Activated CD8-positive, alpha-beta T cell treated with anti-CD3 and anti-CD28 coated beads for 36 hours (primary cell): ENCODE data around the gene CCDC146. TPM values are rescaled to one million over a fixed set of nuclear protein-coding genes. Genes with fewer than 3 reads are reported as not detected.

ENCODE experiments used
- ATAC-seq: fragments of 200-7000 bp; cut with Tn5 transposase; one replicate; pipeline ENCODE4 v1.10.0; 2021; ENCODE audit warnings: mild to moderate bottlenecking, moderate library complexity
- CTCF ChIA-PET: fragments of 350-600 bp; sonication (Branson Sonifier 250); formaldehyde crosslinking; loops from one replicate; lab custom pipeline; 2021; ENCODE audit warnings: antibody characterized with exemption; lab: Charles Lee
- POLR2A ChIA-PET: fragments of 350-600 bp; sonication (Branson Sonifier 250); formaldehyde crosslinking; loops from one replicate; lab custom pipeline; 2021; ENCODE audit warnings: antibody characterized with exemption; lab: Charles Lee
- DNase-seq: peaks from one replicate; pipeline ENCODE4 v3.0.0-alpha.2; 2020
- H3K27ac Mint-ChIP-seq: one replicate; pipeline ENCODE4 v1.8.0; 2021; ENCODE audit warnings: mild to moderate bottlenecking, mixed read lengths
- H3K27me3 Mint-ChIP-seq: one replicate; pipeline ENCODE4 v1.8.0; 2021; ENCODE audit warnings: mixed read lengths
- H3K36me3 Mint-ChIP-seq: one replicate; pipeline ENCODE4 v1.8.0; 2021; ENCODE audit warnings: low read depth, mixed read lengths
- H3K4me1 Mint-ChIP-seq: one replicate; pipeline ENCODE4 v1.8.0; 2021; ENCODE audit warnings: low read depth, mixed read lengths
- H3K4me3 Mint-ChIP-seq: one replicate; pipeline ENCODE4 v1.8.0; 2021; ENCODE audit warnings: mild to moderate bottlenecking, moderate library complexity, mixed read lengths
- H3K9me3 Mint-ChIP-seq: one replicate; pipeline ENCODE4 v1.8.0; 2021; ENCODE audit warnings: mixed read lengths
- intact Hi-C: fragments of 100-400 bp; cut with micrococcal nuclease; formaldehyde crosslinking; loops from one replicate; pipeline ENCODE4 v1.10.0; 2022
- total RNA-seq, 2 experiments: library from RNA; stranded (reverse); gene quantifications; one replicate each; pipeline ENCODE4 v1.2.3, GENCODE V29; 2021
- TF ChIP-seq, protein P1 (sequence below): fragments of 200-600 bp; IDR thresholded peaks from one replicate; pipeline ENCODE4 v1.8.0; 2022; ENCODE audit warnings: antibody characterized with exemption, mild to moderate bottlenecking

The CCDC146 gene
- total RNA-seq, 2 experiments from 2014 or later: 2.1 to 2.6 TPM

DNA sequence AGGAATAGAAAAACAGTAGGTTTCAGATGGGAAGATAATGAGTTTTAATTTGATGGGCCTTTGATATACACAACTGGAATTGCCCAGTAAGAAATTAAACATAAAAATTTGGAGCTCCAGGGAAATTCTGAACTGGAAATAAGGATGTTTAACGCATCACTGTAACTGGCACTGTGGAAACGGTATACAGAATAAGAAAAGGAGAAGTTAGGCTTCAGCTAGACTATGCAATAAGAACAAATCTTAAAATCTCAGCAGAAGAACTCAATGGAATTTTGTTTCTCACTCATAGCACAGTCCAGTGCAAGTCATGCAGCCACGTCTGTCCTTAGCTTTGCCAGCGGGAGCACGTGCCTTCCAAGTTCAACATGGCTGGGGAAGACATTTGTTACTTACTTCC lies 130.1 kb downstream of the CCDC146 start:
- DNase-seq: no peak
- TF ChIP-seq, protein P1, sequence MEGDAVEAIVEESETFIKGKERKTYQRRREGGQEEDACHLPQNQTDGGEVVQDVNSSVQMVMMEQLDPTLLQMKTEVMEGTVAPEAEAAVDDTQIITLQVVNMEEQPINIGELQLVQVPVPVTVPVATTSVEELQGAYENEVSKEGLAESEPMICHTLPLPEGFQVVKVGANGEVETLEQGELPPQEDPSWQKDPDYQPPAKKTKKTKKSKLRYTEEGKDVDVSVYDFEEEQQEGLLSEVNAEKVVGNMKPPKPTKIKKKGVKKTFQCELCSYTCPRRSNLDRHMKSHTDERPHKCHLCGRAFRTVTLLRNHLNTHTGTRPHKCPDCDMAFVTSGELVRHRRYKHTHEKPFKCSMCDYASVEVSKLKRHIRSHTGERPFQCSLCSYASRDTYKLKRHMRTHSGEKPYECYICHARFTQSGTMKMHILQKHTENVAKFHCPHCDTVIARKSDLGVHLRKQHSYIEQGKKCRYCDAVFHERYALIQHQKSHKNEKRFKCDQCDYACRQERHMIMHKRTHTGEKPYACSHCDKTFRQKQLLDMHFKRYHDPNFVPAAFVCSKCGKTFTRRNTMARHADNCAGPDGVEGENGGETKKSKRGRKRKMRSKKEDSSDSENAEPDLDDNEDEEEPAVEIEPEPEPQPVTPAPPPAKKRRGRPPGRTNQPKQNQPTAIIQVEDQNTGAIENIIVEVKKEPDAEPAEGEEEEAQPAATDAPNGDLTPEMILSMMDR: no peak
- H3K27me3 Mint-ChIP-seq: no peaks in the 10 kb centered on the region
- intact Hi-C loops: no loop called here
- CTCF ChIA-PET: interaction anchor here (1.0 kb wide), 1 partner anchor 13 kb away, joined by 3 read pairs; no protein-coding TSS in a partner anchor
- no peaks in the 10 kb centered on the region for H3K36me3 Mint-ChIP-seq
- H3K27ac Mint-ChIP-seq: no peak overlapping the region
- ATAC-seq: no peak
- POLR2A ChIA-PET: interaction anchor here (0.7 to 1.1 kb wide), 2 partner anchors 12 to 79 kb away, joined by 3 read pairs; no protein-coding TSS in a partner anchor
- H3K9me3 Mint-ChIP-seq: no peaks in the 10 kb centered on the region
- no peaks in the 10 kb centered on the region for H3K4me1 Mint-ChIP-seq
- H3K4me3 Mint-ChIP-seq: no peak overlapping the region

DNA sequence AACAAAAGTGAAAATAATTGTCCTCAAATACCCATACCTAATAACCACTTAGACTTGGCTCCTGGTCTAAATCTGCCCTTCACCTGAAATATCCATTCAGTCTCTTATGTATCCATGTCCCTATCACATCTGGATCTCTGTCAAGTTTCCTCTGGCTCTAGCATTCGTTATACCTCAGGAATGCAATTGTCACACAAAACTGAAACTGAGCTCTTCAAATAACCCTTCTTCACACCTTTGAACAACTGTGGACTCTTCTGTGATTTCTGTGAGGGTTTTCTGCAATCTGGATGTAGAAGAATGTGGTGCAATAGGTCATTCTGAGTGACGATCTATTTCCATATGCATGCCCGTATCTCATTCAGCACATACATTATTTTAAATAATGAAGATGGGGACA lies 130.7 kb downstream of the CCDC146 start:
- ChIA-PET POLR2A (interaction anchor here (0.7 to 1.1 kb wide), 2 partner anchors 13 to 79 kb away, joined by 3 read pairs; no protein-coding TSS in a partner anchor), CTCF (no interaction called here)
- H3K4me3 Mint-ChIP-seq: no peak overlapping the region
- intact Hi-C loops: no loop called here
- DNase-seq: no peak
- H3K36me3 Mint-ChIP-seq: no peaks in the 10 kb centered on the region
- ATAC-seq: no peak
- no peak overlapping the region for H3K27ac Mint-ChIP-seq
- H3K9me3 Mint-ChIP-seq: no peaks in the 10 kb centered on the region
- no peaks in the 10 kb centered on the region for H3K4me1 Mint-ChIP-seq
- no peaks in the 10 kb centered on the region for H3K27me3 Mint-ChIP-seq
- TF ChIP-seq, protein P1: no peak

DNA sequence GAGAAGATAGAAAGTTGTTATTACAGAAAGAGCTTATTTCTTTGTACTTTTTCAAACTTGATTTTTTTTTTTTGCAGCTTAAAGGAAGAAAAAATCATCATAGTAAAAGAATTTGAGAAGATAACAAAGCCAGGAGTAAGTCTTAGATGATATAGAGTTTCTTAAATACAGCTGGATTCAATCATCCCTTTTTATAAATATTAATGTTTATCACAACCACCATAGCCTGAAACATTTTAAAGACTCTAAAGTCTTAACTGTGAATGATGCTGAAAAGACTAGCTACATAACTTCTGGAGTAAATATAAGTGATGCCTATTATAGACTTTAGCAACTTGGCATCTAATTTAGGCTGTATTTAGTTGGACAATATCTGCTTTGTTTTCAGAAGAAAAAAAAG lies 132.0 kb downstream of the CCDC146 start:
- POLR2A ChIA-PET: no interaction called here

DNA sequence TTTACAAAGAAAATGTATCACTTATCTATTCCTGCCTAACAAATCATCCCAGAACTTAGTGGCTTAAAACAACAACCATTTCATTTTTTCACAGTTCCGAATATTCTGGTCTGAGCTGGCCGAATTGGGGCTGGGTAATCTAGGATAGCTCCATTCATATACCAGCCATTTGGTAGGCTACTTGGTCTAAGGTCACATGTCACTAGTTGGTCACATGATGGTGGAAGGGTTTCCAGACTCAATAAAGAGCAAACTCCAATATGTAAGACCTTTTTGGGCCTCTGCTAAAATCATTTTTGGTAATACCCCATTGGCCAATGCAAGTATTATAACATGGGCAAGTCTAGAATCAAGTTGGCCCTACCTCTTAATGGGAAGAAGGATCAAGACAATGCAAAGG lies 132.5 kb downstream of the CCDC146 start:
- ATAC-seq (no peak), DNase-seq (no peak)
- Mint-ChIP-seq H3K36me3 (no peaks in the 10 kb centered on the region), H3K27ac (no peak overlapping the region), H3K4me3 (no peak overlapping the region), H3K4me1 (no peaks in the 10 kb centered on the region), H3K27me3 (no peaks in the 10 kb centered on the region), H3K9me3 (no peaks in the 10 kb centered on the region)
- intact Hi-C loops: no loop called here
- POLR2A ChIA-PET: no interaction called here
- TF ChIP-seq, protein P1: no peak
- CTCF ChIA-PET: interaction anchor here (1.3 to 1.6 kb wide), 3 partner anchors 8 to 77 kb away, joined by 3 to 7 read pairs (median 4); no protein-coding TSS in a partner anchor

More for the DNA sequence above, 132.0 kb downstream of the CCDC146 start:
- Mint-ChIP-seq H3K27ac (no peak overlapping the region), H3K9me3 (no peaks in the 10 kb centered on the region), H3K4me1 (no peaks in the 10 kb centered on the region), H3K36me3 (no peaks in the 10 kb centered on the region), H3K4me3 (no peak overlapping the region), H3K27me3 (no peaks in the 10 kb centered on the region)
- intact Hi-C loops: no loop called here
- TF ChIP-seq, protein P1: no peak
- CTCF ChIA-PET: interaction anchor here (1.3 to 1.6 kb wide), 2 partner anchors 76 to 77 kb away, joined by 3 to 4 read pairs; no protein-coding TSS in a partner anchor
- ATAC-seq (no peak), DNase-seq (no peak)

DNA sequence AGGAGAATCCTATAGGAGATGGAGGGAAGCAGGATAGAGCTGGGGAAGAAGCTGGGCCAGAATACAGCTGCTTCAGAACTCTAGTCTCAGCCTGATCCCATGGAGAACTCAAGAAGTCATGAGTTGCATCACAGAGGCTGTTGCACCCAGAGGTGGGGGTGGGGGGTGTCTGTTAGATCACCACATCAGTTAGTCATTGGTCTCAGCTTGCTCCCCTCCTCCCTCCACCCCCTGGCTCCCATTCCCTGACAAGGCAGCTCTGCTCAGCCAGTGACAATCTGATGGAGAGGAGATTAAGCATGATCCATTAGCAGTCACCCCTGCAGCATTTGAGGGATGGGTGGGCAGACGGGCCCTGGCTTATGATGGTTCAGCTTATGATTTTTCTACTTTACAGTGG lies 135.6 kb downstream of the CCDC146 start:
- H3K9me3 Mint-ChIP-seq: no peaks in the 10 kb centered on the region
- TF ChIP-seq, protein P1: no peak
- H3K4me1 Mint-ChIP-seq: no peaks in the 10 kb centered on the region
- CTCF ChIA-PET: interaction anchor here (1.1 to 1.9 kb wide), 3 partner anchors 11 to 36 kb away, joined by 3 to 12 read pairs (median 4); no protein-coding TSS in a partner anchor
- H3K27me3 Mint-ChIP-seq: no peaks in the 10 kb centered on the region
- ATAC-seq (no peak), DNase-seq (peak; percentile 8)
- intact Hi-C loops: no loop called here
- no peak overlapping the region for H3K27ac Mint-ChIP-seq
- POLR2A ChIA-PET: no interaction called here
- H3K4me3 Mint-ChIP-seq: no peak overlapping the region
- H3K36me3 Mint-ChIP-seq: no peaks in the 10 kb centered on the region
